ENCODE measurements around the gene STXBP5. TPM values are rescaled to one million over a fixed set of nuclear protein-coding genes. Genes with fewer than 3 reads are reported as not detected.
"Not testable (repeated sequence)": the region's sequence is repeated elsewhere in the genome, so short reads cannot be mapped to it uniquely, and the experiment has no call there.

STXBP5 gene
- total RNA-seq, 2 experiments from 2014 or later, result 20.2 to 21.5 TPM

DNA sequence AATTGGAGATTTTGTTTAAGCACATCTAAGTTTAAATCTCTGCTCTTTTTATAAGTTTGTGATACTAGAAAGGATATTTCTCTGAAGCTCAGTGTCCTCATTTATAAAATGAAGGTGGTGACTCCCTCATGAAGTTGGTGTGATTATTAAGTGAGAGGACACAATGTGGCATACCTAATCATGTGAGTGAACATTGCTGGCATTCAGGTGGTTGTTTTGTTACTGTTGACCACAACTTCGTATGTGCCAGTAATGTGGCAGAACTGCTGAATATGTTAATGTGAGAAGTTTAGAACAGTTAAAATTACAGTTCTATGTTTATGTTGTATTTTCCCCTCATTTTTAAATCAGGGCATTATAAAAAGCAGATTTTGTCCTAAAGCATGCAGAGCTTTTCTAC lies 127.2 kb downstream of the STXBP5 start:
- intact Hi-C loops (cut with micrococcal nuclease), result no loop called here
- no peaks in the 10 kb centered on the region for H3K9me3 Mint-ChIP-seq
- ChIA-PET CTCF (no interaction called here), POLR2A (interaction anchor here (0.6 kb wide), 1 partner anchor 466 kb away, joined by 3 read pairs; no protein-coding TSS in a partner anchor)
- H3K4me3 Mint-ChIP-seq, result no peak overlapping the region
- no peaks in the 10 kb centered on the region for H3K4me1 Mint-ChIP-seq (ENCODE audit: low read depth)
- H3K27me3 Mint-ChIP-seq, result no peaks in the 10 kb centered on the region
- DNase-seq, result no peak
- peaks cover 35% of the 10 kb centered on the region for H3K36me3 Mint-ChIP-seq
- H3K27ac Mint-ChIP-seq, result no peak overlapping the region

DNA sequence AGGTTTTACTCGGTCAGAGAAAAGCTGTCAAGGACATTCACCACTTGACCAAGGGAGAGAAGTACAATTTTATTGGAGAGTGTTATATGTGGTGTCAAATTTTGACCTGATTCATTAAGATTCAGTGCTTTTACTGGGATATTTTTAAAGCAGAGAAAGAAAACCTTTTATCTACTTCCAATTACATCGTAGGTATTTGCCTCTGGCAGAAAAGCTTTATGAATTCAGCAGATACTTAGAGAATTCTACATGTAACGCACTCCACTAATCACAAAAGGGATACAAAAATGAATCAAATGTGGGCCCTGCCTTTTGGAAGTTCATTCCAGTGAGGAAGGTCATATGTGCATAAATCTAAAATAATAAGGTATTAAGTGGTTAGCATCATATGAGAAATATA lies 133.7 kb downstream of the STXBP5 start:
- no peak overlapping the region for H3K4me3 Mint-ChIP-seq
- DNase-seq, result no peak
- H3K4me1 Mint-ChIP-seq (ENCODE audit: low read depth), result no peaks in the 10 kb centered on the region
- intact Hi-C loops (cut with micrococcal nuclease), result no loop called here
- H3K9me3 Mint-ChIP-seq, result no peaks in the 10 kb centered on the region
- ChIA-PET CTCF (no interaction called here), POLR2A (no interaction called here)
- peaks cover 22% of the 10 kb centered on the region for H3K36me3 Mint-ChIP-seq
- no peak overlapping the region for H3K27ac Mint-ChIP-seq
- H3K27me3 Mint-ChIP-seq, result no peaks in the 10 kb centered on the region

DNA sequence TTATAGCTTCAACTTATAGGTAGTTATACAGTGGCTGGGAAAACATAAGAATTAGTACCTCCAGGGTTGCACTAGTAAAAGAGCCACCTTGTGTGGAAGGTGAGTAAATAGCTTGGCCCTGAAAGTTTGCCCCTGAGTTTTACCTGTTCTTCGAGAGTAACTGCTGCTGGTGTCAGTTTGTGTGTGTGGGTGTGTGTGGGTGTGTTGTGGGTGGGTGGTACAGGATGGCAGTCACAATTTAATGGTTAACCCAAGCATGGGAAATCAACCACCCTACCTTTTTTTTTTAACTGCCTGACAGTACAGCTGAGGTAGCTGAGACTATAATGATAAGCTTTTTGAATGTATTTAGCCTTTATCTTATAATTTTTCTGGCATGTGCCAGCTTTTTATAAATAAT lies 137.3 kb downstream of the STXBP5 start:
- H3K27me3 Mint-ChIP-seq, result no peaks in the 10 kb centered on the region
- ChIA-PET POLR2A (no interaction called here), CTCF (no interaction called here)
- H3K4me3 Mint-ChIP-seq, result no peak overlapping the region
- no peak for DNase-seq
- no peak overlapping the region for H3K27ac Mint-ChIP-seq
- H3K36me3 Mint-ChIP-seq, result peaks cover 28% of the 10 kb centered on the region
- intact Hi-C loops (cut with micrococcal nuclease), result no loop called here
- H3K9me3 Mint-ChIP-seq, result no peaks in the 10 kb centered on the region
- H3K4me1 Mint-ChIP-seq (ENCODE audit: low read depth), result peaks cover 5% of the 10 kb centered on the region

DNA sequence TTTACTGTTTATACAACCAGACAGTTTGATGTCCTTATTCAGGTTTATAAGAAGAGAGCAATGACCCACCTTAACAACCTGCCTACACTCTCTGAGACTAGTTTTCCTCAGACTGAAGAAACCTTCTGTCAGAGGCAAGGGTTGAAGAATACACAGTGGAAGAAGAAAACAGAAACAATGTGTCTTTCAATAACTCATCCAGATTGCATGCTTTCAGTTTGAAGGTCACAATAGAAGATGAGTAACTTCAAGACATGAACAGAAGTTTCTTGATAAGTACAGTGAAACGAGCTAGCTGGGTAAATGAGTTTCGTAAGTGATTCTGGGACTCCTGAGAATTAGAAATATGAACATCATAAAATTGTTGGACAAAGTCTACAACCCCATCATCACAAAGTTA lies 141.7 kb downstream of the STXBP5 start:
- Mint-ChIP-seq H3K27me3 (no peaks in the 10 kb centered on the region), H3K4me1 (ENCODE audit: low read depth) (peaks cover 5% of the 10 kb centered on the region), H3K36me3 (peaks cover 15% of the 10 kb centered on the region), H3K9me3 (no peaks in the 10 kb centered on the region), H3K4me3 (no peak overlapping the region), H3K27ac (no peak overlapping the region)
- CTCF ChIA-PET, result no interaction called here
- intact Hi-C loops (cut with micrococcal nuclease), result no loop called here
- POLR2A ChIA-PET, result no interaction called here
- DNase-seq, result no peak

DNA sequence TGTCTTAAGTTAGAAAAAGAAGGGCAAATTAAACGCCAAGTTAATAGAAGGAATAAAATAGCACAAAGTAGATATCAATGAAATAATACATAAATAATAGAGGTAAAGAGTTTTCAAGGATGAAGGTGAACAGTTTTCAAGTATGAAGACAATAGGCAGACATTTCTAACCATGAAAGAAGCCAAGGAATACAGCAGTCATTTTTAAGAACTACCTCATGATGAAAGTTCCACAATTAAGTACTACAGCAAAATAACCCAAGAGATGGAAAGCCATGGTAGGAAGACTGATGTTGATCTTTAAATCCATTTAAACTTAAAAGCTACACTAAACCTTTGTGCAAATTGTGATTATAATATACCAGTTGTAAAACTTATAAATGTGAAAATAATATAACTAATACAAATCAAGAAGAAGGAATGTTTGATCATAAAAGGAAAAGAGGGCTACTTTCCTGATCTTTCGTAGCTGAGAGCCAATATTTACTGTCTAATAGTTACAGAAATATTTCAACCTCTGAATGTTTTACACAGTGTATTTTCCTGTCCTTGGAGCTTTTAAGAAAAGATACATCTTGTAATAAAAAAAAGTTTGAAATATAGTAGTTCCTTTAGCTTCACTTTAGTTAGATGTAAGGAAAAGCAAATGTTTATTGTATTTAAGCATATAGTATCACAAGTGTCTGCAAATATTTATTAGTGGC lies 143.1 kb downstream of the STXBP5 start:
- peaks cover 5% of the 10 kb centered on the region for H3K4me1 Mint-ChIP-seq (ENCODE audit: low read depth)
- POLR2A ChIA-PET, result no interaction called here
- H3K27me3 Mint-ChIP-seq, result no peaks in the 10 kb centered on the region
- intact Hi-C loops (cut with micrococcal nuclease), result no loop called here
- CTCF ChIA-PET, result interaction anchor here (0.6 kb wide), 1 partner anchor 35 kb away, joined by 3 read pairs; no protein-coding TSS in a partner anchor
- no peak overlapping the region for H3K27ac Mint-ChIP-seq
- DNase-seq, result no peak
- no peak overlapping the region for H3K4me3 Mint-ChIP-seq
- H3K9me3 Mint-ChIP-seq, result no peaks in the 10 kb centered on the region
- H3K36me3 Mint-ChIP-seq, result peaks cover 10% of the 10 kb centered on the region

DNA sequence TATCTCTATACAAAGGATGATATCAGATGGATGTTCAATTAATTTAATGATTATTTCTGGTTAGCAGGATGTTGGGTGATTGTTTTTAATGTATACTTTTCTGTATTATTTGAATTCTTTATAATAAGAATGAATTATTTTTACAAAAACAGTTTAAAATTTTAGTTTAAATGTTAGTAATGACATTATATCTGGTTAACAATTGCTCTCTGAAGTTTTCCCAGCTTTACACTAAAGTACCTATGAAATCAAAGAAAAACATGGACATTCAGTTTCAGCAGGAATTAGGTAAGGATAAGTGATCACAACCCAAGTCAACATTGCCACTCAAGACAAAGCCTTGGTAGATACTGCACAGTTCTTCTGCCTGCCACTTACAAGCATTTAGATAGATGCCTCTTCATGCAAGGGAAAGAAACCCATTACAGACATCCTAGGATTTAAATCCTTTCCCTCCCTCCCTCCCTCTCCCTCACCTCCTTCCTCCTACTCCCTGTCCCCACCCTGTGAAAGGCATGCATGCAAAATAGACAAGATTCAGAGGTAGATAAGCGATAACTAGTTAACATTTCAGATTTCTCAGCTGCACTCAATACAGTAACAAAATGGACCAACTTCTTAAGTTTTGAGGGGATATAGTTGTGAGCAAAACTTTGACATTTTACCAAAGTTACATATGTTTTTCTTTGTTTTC lies 143.8 kb downstream of the STXBP5 start:
- DNase-seq, result no peak
- intact Hi-C loops (cut with micrococcal nuclease), result no loop called here
- Mint-ChIP-seq H3K27ac (no peak overlapping the region), H3K27me3 (no peaks in the 10 kb centered on the region), H3K9me3 (no peaks in the 10 kb centered on the region), H3K4me3 (no peak overlapping the region), H3K4me1 (ENCODE audit: low read depth) (peaks cover 5% of the 10 kb centered on the region), H3K36me3 (peaks cover 10% of the 10 kb centered on the region)
- ChIA-PET POLR2A (no interaction called here), CTCF (interaction anchor here (0.6 kb wide), 1 partner anchor 35 kb away, joined by 3 read pairs; no protein-coding TSS in a partner anchor)

DNA sequence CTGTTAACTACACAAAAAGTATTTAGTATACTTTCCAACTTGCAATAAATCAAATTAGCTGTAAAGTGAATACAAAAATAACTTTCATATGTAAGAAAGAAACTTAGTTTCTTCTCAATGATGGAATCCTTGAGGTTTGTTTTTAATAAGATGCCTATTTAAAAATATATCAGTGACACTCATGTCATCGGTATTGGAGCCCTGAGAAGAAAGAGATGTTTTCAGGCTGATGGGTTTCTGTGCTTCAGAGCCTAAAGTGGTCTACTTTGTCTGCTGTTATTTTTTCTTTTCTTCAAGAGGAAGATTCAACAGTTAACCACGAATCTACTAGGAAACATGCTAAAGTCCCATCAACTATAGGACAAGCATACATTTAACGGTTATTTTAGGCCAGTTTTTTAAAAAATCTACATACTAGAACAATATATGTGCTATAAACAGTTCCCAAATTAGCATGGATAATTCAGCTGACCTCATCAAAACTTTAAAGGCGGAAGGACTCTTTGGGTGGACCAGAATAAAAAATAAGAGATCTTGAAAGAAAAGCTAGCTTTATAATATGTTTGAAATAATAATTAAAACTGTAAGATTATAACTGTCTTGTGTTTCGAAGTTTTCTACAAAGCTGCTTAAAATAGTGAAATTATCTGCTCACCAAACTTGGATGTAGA lies 157.2 kb downstream of the STXBP5 start:
- intact Hi-C loops (cut with micrococcal nuclease), result no loop called here
- no peaks in the 10 kb centered on the region for H3K9me3 Mint-ChIP-seq
- no peaks in the 10 kb centered on the region for H3K27me3 Mint-ChIP-seq
- H3K4me3 Mint-ChIP-seq, result no peak overlapping the region
- CTCF ChIA-PET, result no interaction called here
- POLR2A ChIA-PET, result no interaction called here
- H3K4me1 Mint-ChIP-seq (ENCODE audit: low read depth), result no peaks in the 10 kb centered on the region
- H3K27ac Mint-ChIP-seq, result no peak overlapping the region
- peaks cover 53% of the 10 kb centered on the region for H3K36me3 Mint-ChIP-seq
- no peak for DNase-seq

DNA sequence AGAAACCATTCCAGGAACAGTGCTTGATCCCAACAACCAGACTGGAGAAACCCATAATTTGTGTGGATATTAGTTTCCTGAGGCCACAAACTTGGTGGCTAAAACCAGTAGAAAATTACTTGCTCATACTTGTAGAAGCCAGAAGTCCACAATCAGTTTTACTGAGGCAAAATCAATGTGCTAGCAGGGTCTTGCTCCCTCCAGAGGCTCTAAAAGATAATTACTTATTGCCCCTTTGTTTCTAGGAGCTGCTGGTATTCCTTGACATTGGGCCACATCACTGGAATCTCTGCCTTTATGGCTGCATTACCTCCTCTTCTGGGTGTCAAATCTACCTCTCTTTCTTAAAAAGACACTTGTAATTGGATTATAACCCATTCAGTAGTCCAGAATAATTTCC lies 162.1 kb downstream of the STXBP5 start:
- H3K36me3 Mint-ChIP-seq, result peaks cover 31% of the 10 kb centered on the region
- H3K27ac Mint-ChIP-seq, result no peak overlapping the region
- CTCF ChIA-PET, result no interaction called here

DNA sequence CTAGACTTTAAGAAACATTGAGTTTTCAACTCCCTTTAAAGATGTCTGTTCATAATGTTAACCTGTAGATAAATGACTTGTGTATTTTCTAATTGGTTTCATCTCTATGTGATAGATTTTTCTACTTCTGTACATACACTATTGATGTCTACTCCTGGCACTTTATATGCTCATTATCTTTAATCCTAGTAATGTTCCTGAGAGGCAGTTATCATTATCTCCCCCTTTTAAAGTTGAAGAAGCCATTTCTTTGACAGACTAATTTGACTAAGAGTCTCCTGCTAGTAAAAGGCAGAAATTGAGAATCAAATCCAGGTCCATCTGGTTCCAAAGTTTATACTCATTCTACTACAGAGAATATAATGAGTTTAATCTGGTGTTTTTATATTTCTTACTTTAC lies 167.1 kb downstream of the STXBP5 start:
- CTCF ChIA-PET, result no interaction called here
- POLR2A ChIA-PET, result no interaction called here
- H3K27ac Mint-ChIP-seq, result no peak overlapping the region
- H3K9me3 Mint-ChIP-seq, result no peaks in the 10 kb centered on the region
- peaks cover 15% of the 10 kb centered on the region for H3K36me3 Mint-ChIP-seq
- H3K4me1 Mint-ChIP-seq (ENCODE audit: low read depth), result no peaks in the 10 kb centered on the region
- no peak for DNase-seq
- intact Hi-C loops (cut with micrococcal nuclease), result no loop called here
- no peaks in the 10 kb centered on the region for H3K27me3 Mint-ChIP-seq
- no peak overlapping the region for H3K4me3 Mint-ChIP-seq

More for the DNA sequence above, 162.1 kb downstream of the STXBP5 start:
- Mint-ChIP-seq H3K27me3 (no peaks in the 10 kb centered on the region), H3K9me3 (no peaks in the 10 kb centered on the region), H3K4me1 (ENCODE audit: low read depth) (no peaks in the 10 kb centered on the region), H3K4me3 (no peak overlapping the region)
- intact Hi-C loops (cut with micrococcal nuclease), result no loop called here
- no peak for DNase-seq
- POLR2A ChIA-PET, result no interaction called here

DNA sequence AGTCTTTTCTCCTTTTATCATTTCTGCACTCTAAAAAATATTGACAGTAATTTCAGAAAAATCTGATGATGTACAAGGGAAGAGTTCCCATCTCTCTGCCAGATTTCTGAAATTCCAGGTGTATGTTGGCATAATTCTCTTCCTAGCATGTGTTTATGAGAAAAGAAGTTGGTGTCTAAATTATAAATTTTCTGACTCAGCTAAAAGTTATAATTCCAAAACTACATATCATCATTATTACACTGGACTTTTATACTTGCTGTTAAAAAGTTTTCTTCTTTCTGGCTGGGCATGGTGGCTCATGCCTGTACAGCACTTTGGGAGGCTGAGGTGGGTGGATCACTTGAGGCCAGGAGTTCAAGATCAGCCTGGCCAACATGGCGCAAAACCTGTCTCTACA lies 168.6 kb downstream of the STXBP5 start:
- DNase-seq, result no peak
- peaks cover 12% of the 10 kb centered on the region for H3K36me3 Mint-ChIP-seq
- ChIA-PET CTCF (no interaction called here), POLR2A (no interaction called here)
- intact Hi-C loops (cut with micrococcal nuclease), result no loop called here
- no peaks in the 10 kb centered on the region for H3K27me3 Mint-ChIP-seq
- H3K4me3 Mint-ChIP-seq, result no peak overlapping the region
- H3K9me3 Mint-ChIP-seq, result no peaks in the 10 kb centered on the region
- H3K4me1 Mint-ChIP-seq (ENCODE audit: low read depth), result no peaks in the 10 kb centered on the region
- H3K27ac Mint-ChIP-seq, result no peak overlapping the region

DNA sequence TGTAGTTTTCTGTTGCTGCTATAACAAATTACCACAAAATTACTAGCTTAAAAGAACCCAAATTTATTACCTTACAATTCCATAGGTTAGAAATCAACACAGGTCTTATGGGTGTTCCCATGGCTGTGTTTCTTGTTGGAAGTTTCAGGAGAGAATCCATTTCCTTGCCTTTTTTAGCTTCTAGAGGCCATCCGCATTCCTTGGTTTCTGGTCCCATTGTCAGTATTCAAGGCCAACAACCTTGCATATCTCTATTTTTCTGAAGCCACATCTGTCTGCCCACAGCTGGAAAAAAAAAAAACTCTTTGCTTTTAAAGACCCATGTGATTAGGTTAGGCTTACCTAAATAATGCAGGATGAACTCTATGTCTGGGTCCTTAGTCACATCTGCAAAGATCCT lies 174.6 kb downstream of the STXBP5 start:
- ChIA-PET CTCF (no interaction called here), POLR2A (no interaction called here)
- intact Hi-C loops (cut with micrococcal nuclease), result no loop called here
- peaks cover under 1% of the 10 kb centered on the region for H3K4me1 Mint-ChIP-seq (ENCODE audit: low read depth)
- DNase-seq, result no peak
- no peak overlapping the region for H3K4me3 Mint-ChIP-seq
- peaks cover 40% of the 10 kb centered on the region for H3K36me3 Mint-ChIP-seq
- no peaks in the 10 kb centered on the region for H3K9me3 Mint-ChIP-seq
- H3K27ac Mint-ChIP-seq, result no peak overlapping the region
- H3K27me3 Mint-ChIP-seq, result no peaks in the 10 kb centered on the region

DNA sequence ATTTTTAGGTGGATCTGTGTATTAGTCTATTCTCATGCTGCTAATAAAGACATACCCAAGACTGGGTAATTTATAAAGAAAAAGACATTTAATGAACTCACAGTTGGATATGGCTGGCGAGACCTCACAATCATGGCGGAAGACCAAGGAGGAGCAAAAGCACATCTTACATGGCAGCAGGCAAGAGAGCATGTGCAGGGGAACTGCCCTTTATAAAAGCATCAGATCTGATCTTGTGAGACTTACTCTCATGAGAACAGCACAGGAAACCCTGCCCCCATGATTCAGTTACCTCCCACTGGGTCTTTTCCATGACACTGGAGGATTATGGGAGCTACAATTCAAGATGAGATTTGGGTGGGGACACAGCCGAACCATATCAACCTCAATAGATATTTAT lies 176.6 kb downstream of the STXBP5 start:
- not testable (repeated sequence) for H3K4me3 Mint-ChIP-seq
- H3K4me1 Mint-ChIP-seq (ENCODE audit: low read depth), result peaks cover 15% of the 10 kb centered on the region

More for the DNA sequence above, 176.6 kb downstream of the STXBP5 start:
- POLR2A ChIA-PET; H3K27ac Mint-ChIP-seq; DNase-seq; intact Hi-C loops (cut with micrococcal nuclease); H3K9me3 Mint-ChIP-seq; H3K27me3 Mint-ChIP-seq: not testable (repeated sequence)
- CTCF ChIA-PET, result interaction anchor here (1.0 kb wide), 1 partner anchor 475 kb away, joined by 3 read pairs; no protein-coding TSS in a partner anchor
- peaks cover 45% of the 10 kb centered on the region for H3K36me3 Mint-ChIP-seq

All from activated CD4-positive, alpha-beta memory T cell treated with anti-CD3 and anti-CD28 coated beads for 36 hours (primary cell).